ENCODE data around the gene SPATA19.
"Not testable (repeated sequence)": the region's sequence is repeated elsewhere in the genome, so short reads cannot be mapped to it uniquely, and the experiment has no call there.

Gene SPATA19

GRCh38 chr11:133845413-133845812 lies at the start of gene SPATA19:
SPATA19 (minus strand) TSS chr11:133845513; CDS start chr11:133845446, 67 bp downstream.
- DNase-seq, result no peak

- no peak for DNase-seq
These were observed 49.8 kb upstream of the SPATA19 start for GRCh38 chr11:133895061-133895479.

GRCh38 chr11:133893381-133893780 lies 48.1 kb upstream of the SPATA19 start:
- DNase-seq, result no peak

GRCh38 chr11:133892584-133893380 lies 47.5 kb upstream of the SPATA19 start:
- no peak for DNase-seq

- DNase-seq, result no peak
These were observed 46.8 kb upstream of the SPATA19 start for GRCh38 chr11:133892126-133892525.

- no peak for DNase-seq
These were observed 44.6 kb upstream of the SPATA19 start for GRCh38 chr11:133889893-133890292.

GRCh38 chr11:133889188-133889587 lies 43.9 kb upstream of the SPATA19 start:
- DNase-seq, result no peak

- DNase-seq, result no peak
These were observed 42.5 kb upstream of the SPATA19 start for GRCh38 chr11:133887692-133888332.

GRCh38 chr11:133886029-133886428 lies 40.7 kb upstream of the SPATA19 start:
- DNase-seq, result no peak

- DNase-seq, result no peak
These were observed 26.8 kb upstream of the SPATA19 start for GRCh38 chr11:133872160-133872559.

GRCh38 chr11:133867456-133867855 lies 22.1 kb upstream of the SPATA19 start:
- DNase-seq, result no peak

GRCh38 chr11:133865466-133865865 lies 20.2 kb upstream of the SPATA19 start:
- no peak for DNase-seq

- DNase-seq, result no peak
These were observed 19.4 kb upstream of the SPATA19 start for GRCh38 chr11:133864756-133865155.

GRCh38 chr11:133860151-133860550 lies 14.8 kb upstream of the SPATA19 start:
- DNase-seq, result no peak

GRCh38 chr11:133854330-133854960 lies 9.1 kb upstream of the SPATA19 start:
- not testable (repeated sequence) for DNase-seq

- DNase-seq, result no peak
These were observed 1.1 kb downstream of the SPATA19 start for GRCh38 chr11:133844217-133844616.

GRCh38 chr11:133843454-133843987 lies 1.8 kb downstream of the SPATA19 start:
- no peak for DNase-seq

- DNase-seq, result no peak
These were observed 2.6 kb downstream of the SPATA19 start for GRCh38 chr11:133842730-133843129.

- DNase-seq, result no peak
These were observed 3.3 kb downstream of the SPATA19 start for GRCh38 chr11:133842053-133842452.

- DNase-seq, result no peak
These were observed 3.9 kb downstream of the SPATA19 start for GRCh38 chr11:133841279-133842043.

GRCh38 chr11:133840479-133840941 lies 4.8 kb downstream of the SPATA19 start:
- DNase-seq, result no peak
